Measurements from ENCODE around the gene GPR68.
"Not testable (repeated sequence)": the region's sequence is repeated elsewhere in the genome, so short reads cannot be mapped to it uniquely, and the experiment has no call there.

GPR68 gene

GRCh38 chr14:91204657-91205056 lies 39.8 kb downstream of the GPR68 start:
- Histone ChIP-seq H4K20me1 (ENCODE audit: insufficient read depth, low read length) (no peaks in the 10 kb centered on the region), H3K4me1 (ENCODE audit: low read length) (no peaks in the 10 kb centered on the region), H3K36me3 (replicated peaks; ENCODE audit: low read depth, low read length) (peaks cover 31% of the 10 kb centered on the region), H3K4me2 (ENCODE audit: low read length) (no peak overlapping the region), H3K79me2 (ENCODE audit: low read length) (no peaks in the 10 kb centered on the region), H3K27ac (ENCODE audit: low read length) (no peak overlapping the region), H3K27me3 (ENCODE audit: low read depth, low read length) (no peaks in the 10 kb centered on the region), H3K4me3 (ENCODE audit: low read length) (no peak overlapping the region), H3K9me3 (ENCODE audit: insufficient read depth, low read length) (no peaks in the 10 kb centered on the region), H2AFZ (ENCODE audit: low read depth, low read length) (no peak overlapping the region), H3K9ac (ENCODE audit: low read length) (no peak overlapping the region)
- no peak for TF ChIP-seq EZH2phosphoT487 (IDR thresholded peaks at IDR 0.05; ENCODE audit: low read depth)
- no peak for TF ChIP-seq CTCF (IDR thresholded peaks at IDR 0.05; ENCODE audit: low read depth, low read length)

- Histone ChIP-seq H3K4me1 (ENCODE audit: low read length) (no peaks in the 10 kb centered on the region), H2AFZ (ENCODE audit: low read depth, low read length) (no peak overlapping the region), H3K4me3 (ENCODE audit: low read length) (no peak overlapping the region), H3K27ac (ENCODE audit: low read length) (no peak overlapping the region), H3K36me3 (replicated peaks; ENCODE audit: low read depth, low read length) (peaks cover 42% of the 10 kb centered on the region), H3K4me2 (ENCODE audit: low read length) (no peak overlapping the region), H4K20me1 (ENCODE audit: insufficient read depth, low read length) (no peaks in the 10 kb centered on the region), H3K9me3 (ENCODE audit: insufficient read depth, low read length) (no peaks in the 10 kb centered on the region), H3K79me2 (ENCODE audit: low read length) (no peaks in the 10 kb centered on the region), H3K9ac (ENCODE audit: low read length) (no peak overlapping the region), H3K27me3 (ENCODE audit: low read depth, low read length) (no peaks in the 10 kb centered on the region)
- no peak for TF ChIP-seq EZH2phosphoT487 (IDR thresholded peaks at IDR 0.05; ENCODE audit: low read depth)
- TF ChIP-seq CTCF (IDR thresholded peaks at IDR 0.05; ENCODE audit: low read depth, low read length) = no peak
These were observed 42.1 kb downstream of the GPR68 start for GRCh38 chr14:91202234-91202974.

- H3K4me1 ChIP-seq (ENCODE audit: low read length); H2AFZ ChIP-seq (ENCODE audit: low read depth, low read length); H3K4me3 ChIP-seq (ENCODE audit: low read length); H3K79me2 ChIP-seq (ENCODE audit: low read length); H4K20me1 ChIP-seq (ENCODE audit: insufficient read depth, low read length); H3K4me2 ChIP-seq (ENCODE audit: low read length); H3K27ac ChIP-seq (ENCODE audit: low read length); H3K9ac ChIP-seq (ENCODE audit: low read length); H3K9me3 ChIP-seq (ENCODE audit: insufficient read depth, low read length); H3K27me3 ChIP-seq (ENCODE audit: low read depth, low read length): not testable (repeated sequence)
- peaks cover 49% of the 10 kb centered on the region for H3K36me3 ChIP-seq (replicated peaks; ENCODE audit: low read depth, low read length)
These were observed 43.7 kb downstream of the GPR68 start for GRCh38 chr14:91200802-91201201.

GRCh38 chr14:91197631-91198030 lies 46.9 kb downstream of the GPR68 start:
- TF ChIP-seq EZH2phosphoT487 (IDR thresholded peaks at IDR 0.05; ENCODE audit: low read depth) = no peak
- TF ChIP-seq CTCF (IDR thresholded peaks at IDR 0.05; ENCODE audit: low read depth, low read length) = no peak
- H2AFZ ChIP-seq (ENCODE audit: low read depth, low read length) = no peak overlapping the region
- H3K4me1 ChIP-seq (ENCODE audit: low read length) = no peaks in the 10 kb centered on the region
- H3K4me2 ChIP-seq (ENCODE audit: low read length) = no peak overlapping the region
- peaks cover 32% of the 10 kb centered on the region for H3K36me3 ChIP-seq (replicated peaks; ENCODE audit: low read depth, low read length)
- no peaks in the 10 kb centered on the region for H3K79me2 ChIP-seq (ENCODE audit: low read length)
- no peaks in the 10 kb centered on the region for H3K9me3 ChIP-seq (ENCODE audit: insufficient read depth, low read length)
- no peaks in the 10 kb centered on the region for H3K27me3 ChIP-seq (ENCODE audit: low read depth, low read length)
- H3K9ac ChIP-seq (ENCODE audit: low read length) = no peak overlapping the region
- no peak overlapping the region for H3K27ac ChIP-seq (ENCODE audit: low read length)
- no peak overlapping the region for H3K4me3 ChIP-seq (ENCODE audit: low read length)
- H4K20me1 ChIP-seq (ENCODE audit: insufficient read depth, low read length) = no peaks in the 10 kb centered on the region

Measured in OCI-LY3 (cell line).